HL-60 (cell line): ENCODE results near the gene FGD1.
A peak's percentile ranks its signal among the peaks of the same experiment; 100 is the strongest.
"Not testable (repeated sequence)": the region's sequence is repeated elsewhere in the genome, so short reads cannot be mapped to it uniquely, and the experiment has no call there.

Source experiments
- DNase-seq, 2 experiments: peaks; one replicate each; pipeline ENCODE4 v3.0.0-alpha.2; 2010 to 2020; ENCODE audit warnings: low read depth in 1 of 2, low spot score in 1 of 2
- H3K27ac ChIP-seq: fragments of 250-450 bp; sonication (Bioruptor Pico); replicated peaks from 2 replicates; pipeline ENCODE4 v1.5.1; 2020; ENCODE audit warnings: mild to moderate bottlenecking, moderate library complexity
- H3K27me3 ChIP-seq: fragments of 250-450 bp; sonication (Bioruptor Pico); 2 replicates; pipeline ENCODE4 v1.5.1; 2021; ENCODE audit warnings: mild to moderate bottlenecking, moderate library complexity; ENCODE audit not compliant: insufficient read depth, poor library complexity, severe bottlenecking
- H3K4me3 ChIP-seq: replicated peaks from 2 replicates; pipeline ENCODE4 v1.5.1; 2011; ENCODE audit warnings: mild to moderate bottlenecking, control low read depth, low read length; ENCODE audit not compliant: insufficient read depth
- GABPA ChIP-seq: IDR thresholded peaks from 2 replicates; pipeline ENCODE4 v1.6.1; 2012; ENCODE audit warnings: low read depth
- POLR2AphosphoS5 ChIP-seq: IDR thresholded peaks from 2 replicates; pipeline ENCODE4 v1.6.1; 2012; ENCODE audit warnings: low read depth
- SPI1 ChIP-seq: IDR thresholded peaks from 2 replicates; pipeline ENCODE4 v1.6.1; 2012; ENCODE audit warnings: low read depth, mild to moderate bottlenecking, borderline replicate concordance
- TF ChIP-seq, protein P1 (sequence below): IDR thresholded peaks from 2 replicates; pipeline ENCODE4 v1.6.1; 2012; ENCODE audit warnings: low read depth; ENCODE audit not compliant: insufficient replicate concordance
- TF ChIP-seq, protein P2 (sequence below): IDR thresholded peaks from one replicate; pipeline ENCODE4 v1.5.1; 2011; ENCODE audit warnings: low read length, control low read depth, inconsistent platforms; ENCODE audit not compliant: insufficient read depth

Gene FGD1

DNA sequence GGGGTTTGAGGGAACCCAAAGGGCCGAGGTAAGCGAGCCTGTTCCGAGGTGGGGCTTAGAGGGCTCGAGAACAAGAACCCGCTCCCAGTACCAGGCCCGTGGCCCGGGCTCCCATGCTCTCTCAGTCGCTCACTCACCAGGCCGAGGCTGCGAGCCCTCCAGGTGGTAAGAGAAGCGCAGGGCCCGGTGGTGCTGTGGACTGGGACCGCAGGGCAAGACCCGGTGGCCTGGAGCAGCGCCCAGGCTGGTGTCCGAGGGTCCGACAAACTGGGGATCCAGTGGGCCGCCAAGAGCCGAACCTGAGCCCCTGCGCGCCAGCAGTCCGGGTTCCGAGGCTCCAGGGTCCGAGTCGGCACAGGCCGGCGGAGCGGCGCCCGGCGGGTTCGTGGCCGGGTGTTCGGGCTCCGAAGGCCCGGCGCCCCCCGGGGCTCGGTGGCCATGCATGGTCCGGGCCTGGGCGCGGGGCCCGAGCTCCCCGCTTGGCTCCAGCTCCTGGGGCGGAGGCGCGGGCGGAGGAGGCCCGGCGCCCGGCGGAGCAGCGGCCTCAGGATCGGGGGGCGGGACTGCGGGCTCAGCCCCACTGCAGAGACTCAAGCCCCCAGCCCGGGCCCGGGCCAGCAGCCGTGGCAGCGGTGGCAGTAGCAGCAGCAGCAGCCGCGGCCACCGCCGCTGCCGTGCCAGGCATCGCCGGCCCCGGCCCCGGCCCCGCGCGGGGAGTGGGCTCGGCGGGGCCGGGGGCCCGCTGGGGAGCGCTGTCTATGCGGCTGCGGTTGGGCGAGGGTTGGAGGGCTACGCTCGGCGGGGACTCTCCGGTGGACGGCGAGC lies 833 bp downstream of the FGD1 start:
- Histone ChIP-seq H3K27ac (no peak overlapping the region), H3K4me3 (peak overlapping the region; percentile 29), H3K27me3 (no peaks in the 10 kb centered on the region)
- TF ChIP-seq SPI1 (no peak), GABPA (no peak), POLR2AphosphoS5 (no peak)
- TF ChIP-seq, protein P1, sequence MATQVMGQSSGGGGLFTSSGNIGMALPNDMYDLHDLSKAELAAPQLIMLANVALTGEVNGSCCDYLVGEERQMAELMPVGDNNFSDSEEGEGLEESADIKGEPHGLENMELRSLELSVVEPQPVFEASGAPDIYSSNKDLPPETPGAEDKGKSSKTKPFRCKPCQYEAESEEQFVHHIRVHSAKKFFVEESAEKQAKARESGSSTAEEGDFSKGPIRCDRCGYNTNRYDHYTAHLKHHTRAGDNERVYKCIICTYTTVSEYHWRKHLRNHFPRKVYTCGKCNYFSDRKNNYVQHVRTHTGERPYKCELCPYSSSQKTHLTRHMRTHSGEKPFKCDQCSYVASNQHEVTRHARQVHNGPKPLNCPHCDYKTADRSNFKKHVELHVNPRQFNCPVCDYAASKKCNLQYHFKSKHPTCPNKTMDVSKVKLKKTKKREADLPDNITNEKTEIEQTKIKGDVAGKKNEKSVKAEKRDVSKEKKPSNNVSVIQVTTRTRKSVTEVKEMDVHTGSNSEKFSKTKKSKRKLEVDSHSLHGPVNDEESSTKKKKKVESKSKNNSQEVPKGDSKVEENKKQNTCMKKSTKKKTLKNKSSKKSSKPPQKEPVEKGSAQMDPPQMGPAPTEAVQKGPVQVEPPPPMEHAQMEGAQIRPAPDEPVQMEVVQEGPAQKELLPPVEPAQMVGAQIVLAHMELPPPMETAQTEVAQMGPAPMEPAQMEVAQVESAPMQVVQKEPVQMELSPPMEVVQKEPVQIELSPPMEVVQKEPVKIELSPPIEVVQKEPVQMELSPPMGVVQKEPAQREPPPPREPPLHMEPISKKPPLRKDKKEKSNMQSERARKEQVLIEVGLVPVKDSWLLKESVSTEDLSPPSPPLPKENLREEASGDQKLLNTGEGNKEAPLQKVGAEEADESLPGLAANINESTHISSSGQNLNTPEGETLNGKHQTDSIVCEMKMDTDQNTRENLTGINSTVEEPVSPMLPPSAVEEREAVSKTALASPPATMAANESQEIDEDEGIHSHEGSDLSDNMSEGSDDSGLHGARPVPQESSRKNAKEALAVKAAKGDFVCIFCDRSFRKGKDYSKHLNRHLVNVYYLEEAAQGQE = no peak
- TF ChIP-seq, protein P2, sequence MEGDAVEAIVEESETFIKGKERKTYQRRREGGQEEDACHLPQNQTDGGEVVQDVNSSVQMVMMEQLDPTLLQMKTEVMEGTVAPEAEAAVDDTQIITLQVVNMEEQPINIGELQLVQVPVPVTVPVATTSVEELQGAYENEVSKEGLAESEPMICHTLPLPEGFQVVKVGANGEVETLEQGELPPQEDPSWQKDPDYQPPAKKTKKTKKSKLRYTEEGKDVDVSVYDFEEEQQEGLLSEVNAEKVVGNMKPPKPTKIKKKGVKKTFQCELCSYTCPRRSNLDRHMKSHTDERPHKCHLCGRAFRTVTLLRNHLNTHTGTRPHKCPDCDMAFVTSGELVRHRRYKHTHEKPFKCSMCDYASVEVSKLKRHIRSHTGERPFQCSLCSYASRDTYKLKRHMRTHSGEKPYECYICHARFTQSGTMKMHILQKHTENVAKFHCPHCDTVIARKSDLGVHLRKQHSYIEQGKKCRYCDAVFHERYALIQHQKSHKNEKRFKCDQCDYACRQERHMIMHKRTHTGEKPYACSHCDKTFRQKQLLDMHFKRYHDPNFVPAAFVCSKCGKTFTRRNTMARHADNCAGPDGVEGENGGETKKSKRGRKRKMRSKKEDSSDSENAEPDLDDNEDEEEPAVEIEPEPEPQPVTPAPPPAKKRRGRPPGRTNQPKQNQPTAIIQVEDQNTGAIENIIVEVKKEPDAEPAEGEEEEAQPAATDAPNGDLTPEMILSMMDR = no peak
- DNase-seq = no peak

DNA sequence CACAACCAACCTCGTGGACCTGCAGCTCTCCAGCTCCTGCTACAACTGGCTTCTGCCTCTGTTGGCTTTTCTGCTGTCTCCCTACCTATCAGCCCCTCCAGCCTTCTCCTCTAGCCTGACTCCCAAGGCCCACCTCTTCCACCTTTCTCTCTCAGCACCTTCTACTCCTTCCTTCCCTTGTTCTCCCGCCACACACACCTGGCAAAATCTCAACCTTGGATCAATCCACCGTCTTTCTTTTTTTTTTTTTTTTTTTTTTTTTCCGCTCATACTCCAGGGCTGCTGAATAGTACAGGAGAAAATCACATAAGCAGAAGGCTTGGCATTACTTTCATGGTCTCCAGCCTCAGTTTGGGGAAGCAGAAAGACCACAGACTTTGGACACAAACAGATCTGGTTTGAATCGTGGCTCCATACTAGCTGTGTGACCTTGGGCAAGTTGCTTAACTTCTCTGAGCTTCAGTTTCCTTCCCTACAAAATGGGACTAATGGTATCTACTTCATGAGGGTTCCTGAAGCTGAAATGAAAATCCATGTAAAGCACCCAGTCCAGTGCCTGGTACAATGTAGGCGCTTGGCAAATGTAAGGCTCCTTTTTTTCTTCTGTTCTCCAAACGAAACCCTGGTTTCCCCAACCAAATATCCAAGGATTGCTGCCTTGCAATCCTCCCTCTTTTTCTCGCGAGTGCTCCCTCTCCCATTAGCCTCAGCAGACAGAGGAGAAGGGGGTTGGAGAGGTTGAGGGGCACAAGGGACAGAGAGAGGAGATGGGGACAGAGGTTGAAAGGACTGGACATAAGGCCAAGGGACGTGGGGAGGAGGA lies 1.7 kb downstream of the FGD1 start:
- Histone ChIP-seq H3K27ac (no peak overlapping the region), H3K27me3 (no peaks in the 10 kb centered on the region), H3K4me3 (no peak overlapping the region)
- TF ChIP-seq, protein P1 = no peak
- TF ChIP-seq POLR2AphosphoS5 = no peak
- no peak for DNase-seq

DNA sequence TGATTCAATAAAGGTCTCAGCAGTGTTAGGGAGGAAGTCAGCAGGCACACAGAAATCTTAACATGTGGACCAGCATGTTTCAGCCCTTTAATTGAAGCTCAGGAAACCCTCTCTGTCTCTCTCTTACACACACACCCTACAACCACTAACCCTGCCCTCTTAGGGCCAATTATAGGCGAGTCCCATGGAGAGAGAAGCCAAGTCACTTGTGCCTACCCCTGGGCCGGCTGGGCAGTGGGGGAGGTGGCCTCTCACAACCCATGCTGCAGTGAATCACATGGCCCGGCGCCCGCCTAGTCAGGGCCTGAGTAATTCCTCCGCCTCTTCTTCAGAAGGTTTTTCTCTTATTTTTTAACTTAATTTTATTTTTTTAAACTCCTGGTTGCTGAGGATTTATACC lies 3.7 kb downstream of the FGD1 start:
- H3K27ac ChIP-seq = no peak overlapping the region
- no peaks in the 10 kb centered on the region for H3K27me3 ChIP-seq
- TF ChIP-seq GABPA (no peak), POLR2AphosphoS5 (no peak), SPI1 (no peak)
- TF ChIP-seq, protein P1 = no peak
- TF ChIP-seq, protein P2 = no peak
- no peak overlapping the region for H3K4me3 ChIP-seq
- DNase-seq = no peak

DNA sequence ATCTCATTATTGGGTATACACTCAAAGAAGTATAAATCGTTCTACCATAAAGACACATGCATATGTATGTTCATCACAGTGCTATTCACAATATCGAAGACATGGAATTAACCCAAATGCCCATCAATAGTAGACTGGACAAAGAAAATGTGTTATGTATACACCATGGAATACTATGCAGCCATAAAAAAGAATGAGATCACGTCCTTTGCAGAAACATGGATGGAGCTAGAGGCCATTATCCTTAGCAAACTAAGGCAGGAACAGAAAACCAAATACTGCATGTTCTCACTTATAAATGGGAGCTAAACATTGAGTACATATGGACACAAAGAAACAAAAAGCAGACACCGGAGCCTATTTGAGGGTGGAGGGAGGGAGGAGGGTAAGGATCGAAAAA lies 6.2 kb downstream of the FGD1 start:
- not testable (repeated sequence) for DNase-seq, H3K27me3 ChIP-seq

More for the DNA sequence above, 6.2 kb downstream of the FGD1 start:
- H3K4me3 ChIP-seq, H3K27ac ChIP-seq: not testable (repeated sequence)
